Inflammatory macrophage treated with lipopolysaccharide for 1 hour (primary cell): ENCODE results near the gene INO80E.
"Not testable (repeated sequence)": the region's sequence is repeated elsewhere in the genome, so short reads cannot be mapped to it uniquely, and the experiment has no call there.

Experiments used
- DNase-seq, 2 donors: peaks; one replicate each; pipeline ENCODE4 v3.0.0-alpha.2; 2020 to 2022

Gene INO80E

DNA sequence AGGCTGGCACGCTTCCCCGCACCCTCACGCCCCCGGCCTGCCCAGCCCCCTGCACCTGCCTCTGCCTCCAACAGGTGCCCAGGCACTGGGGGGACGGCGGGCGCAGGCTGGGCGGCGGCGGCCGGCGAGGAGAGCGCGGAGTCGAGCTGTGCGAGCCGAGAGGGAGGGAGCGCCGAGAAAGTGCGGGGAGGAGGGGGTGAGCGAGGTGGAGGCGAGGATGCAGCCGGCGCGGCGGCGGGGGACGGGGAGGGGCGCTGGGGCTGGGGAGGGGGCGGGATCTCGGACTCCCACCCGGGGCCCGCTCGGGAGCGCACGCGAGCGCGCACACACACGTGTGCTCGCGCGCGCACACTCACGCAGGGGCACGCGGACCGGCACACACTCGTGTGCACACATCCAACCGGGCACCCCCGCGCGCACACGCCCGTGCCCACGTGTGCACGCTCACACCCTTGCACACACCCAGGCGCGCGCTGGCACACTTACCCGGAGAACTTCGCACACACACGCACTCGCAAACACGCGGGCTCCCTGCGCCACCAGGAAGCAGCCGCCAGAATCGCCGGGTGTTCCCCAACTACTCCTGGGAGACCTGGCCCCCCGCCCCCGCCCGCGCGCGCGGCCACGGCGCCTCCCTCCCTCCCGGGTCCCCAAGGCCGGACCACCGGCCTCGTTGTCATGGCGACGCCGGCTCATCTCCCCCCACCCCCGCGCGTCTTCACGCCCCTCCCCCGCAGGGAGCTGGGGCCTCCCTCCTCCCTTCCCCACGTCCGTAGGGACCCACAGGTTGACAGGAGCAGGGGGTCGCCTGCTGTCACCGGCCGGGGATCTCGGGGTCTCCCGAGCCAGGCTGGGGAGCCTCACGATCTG is 15.0 kb downstream of the INO80E start, which contains the start of gene DOC2A:
Gene DOC2A (minus strand): TSS at position 184 of the 870 bp plus-strand sequence. CDS start 805 bp downstream, outside the sequence.
- no peak for DNase-seq

DNA sequence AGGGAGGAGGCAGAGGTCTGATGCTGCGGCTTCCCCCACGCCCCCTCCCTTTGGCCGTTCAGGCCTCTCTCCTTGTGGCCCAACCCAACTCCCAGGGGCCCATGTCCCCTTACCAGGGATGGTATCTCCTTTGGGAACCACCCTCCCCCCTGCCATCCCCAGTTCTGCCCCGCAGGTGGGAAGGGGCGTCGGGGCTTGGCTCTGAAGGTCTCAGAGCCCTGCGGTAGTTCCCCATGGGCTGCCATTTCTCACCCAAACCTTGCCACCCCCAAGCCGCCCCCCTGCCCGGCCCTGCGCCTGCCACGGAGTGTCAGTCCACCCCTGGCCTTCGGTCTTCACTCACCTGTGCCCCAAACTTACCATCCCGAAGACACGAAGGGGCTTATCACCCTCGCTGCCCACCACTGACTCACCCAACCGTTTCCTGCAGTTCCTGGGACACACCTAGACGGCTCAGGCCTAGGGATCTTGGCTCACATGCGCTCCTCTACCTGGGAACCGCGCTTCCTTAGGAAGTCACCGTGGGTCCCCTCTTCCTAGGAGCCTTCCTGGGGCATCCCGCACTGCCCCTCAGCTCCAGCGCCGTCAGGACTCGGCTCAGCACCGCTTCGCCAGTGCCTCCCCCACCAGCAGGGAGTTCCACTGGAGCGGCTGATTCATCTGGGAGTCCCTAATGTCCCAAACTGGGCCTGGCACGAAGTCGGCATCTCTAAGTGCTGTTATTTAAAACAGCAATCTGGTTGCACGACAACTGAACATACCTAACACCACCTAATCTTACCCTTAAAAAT is 15.9 kb downstream of the INO80E start:
- no peak for DNase-seq

- DNase-seq, result not testable (repeated sequence)
Observed at GRCh38 chr16:30012598-30012997, 16.6 kb downstream of the INO80E start.

GRCh38 chr16:30015450-30015849 is 19.4 kb downstream of the INO80E start:
- DNase-seq, result not testable (repeated sequence)

- no peak for DNase-seq
Observed at GRCh38 chr16:30016555-30017276, 20.7 kb downstream of the INO80E start.

DNA sequence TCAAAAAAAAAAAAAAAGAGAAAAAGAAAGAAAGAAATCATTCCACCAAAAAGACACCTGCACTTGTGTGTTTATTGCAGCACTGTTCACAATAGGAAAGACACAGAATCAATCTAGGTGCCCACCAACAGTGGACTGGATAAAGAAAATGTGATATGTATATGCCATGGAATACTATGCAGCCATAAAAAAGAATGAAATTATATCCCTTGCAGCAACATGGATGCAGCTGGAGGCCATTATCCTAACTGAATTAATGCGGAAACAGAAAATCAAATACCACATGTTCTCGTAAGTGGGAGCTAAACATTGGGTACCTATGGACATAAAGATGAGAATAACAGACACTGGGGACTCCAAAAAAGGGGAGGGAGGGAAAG is 21.2 kb downstream of the INO80E start:
- no peak for DNase-seq

- DNase-seq, result not testable (repeated sequence)
Observed at GRCh38 chr16:30017937-30018336, 21.9 kb downstream of the INO80E start.

DNA sequence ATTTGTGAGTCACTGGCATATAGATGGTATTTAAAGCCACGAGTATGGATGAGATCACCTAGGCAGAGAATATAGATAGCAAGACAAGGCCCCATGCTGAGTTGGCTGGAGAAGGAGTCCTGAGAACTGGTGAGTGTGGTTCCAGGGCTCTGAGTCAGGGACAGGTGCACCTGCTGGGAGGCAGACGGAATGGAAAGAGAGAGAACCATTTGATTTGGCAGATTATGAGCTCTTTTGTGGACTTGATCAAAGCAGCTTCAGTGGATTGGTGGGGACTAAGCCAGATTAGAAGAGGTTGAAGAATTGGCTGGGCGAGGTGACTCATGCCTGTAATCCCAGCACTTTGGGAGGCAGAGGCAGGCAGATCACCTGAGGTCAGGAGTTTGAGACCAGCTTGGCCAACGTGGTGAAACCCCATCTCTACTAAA is 22.7 kb downstream of the INO80E start:
- DNase-seq, result no peak

GRCh38 chr16:30022887-30023286 is 26.8 kb downstream of the INO80E start, which contains the start of gene C16orf92:
TSS of gene C16orf92 (plus strand) at chr16:30023198. CDS start at chr16:30023341, 143 bp downstream.
- DNase-seq, result no peak

- no peak for DNase-seq
Observed at GRCh38 chr16:30023586-30023985, 27.5 kb downstream of the INO80E start.

DNA sequence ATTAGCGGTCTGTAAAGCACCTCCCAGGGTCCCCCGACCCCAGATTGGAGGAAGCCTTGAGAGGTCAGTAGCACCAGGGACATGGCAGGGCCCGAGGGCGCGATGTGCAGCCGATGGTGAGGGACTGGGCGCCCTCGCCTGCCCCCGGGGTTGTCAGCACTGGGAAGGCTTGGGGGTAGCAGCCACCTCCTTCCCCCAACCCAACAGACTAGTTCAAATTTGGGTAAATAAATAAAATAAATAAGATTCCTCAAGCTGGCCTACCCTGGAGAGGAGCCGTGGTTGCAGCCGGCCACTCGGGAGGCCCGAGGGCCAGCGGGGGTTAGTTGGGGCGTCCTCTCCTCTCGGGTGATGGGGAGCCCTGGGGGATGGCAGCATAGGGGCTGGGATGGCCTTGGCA is 28.4 kb downstream of the INO80E start:
- DNase-seq, result no peak

- no peak for DNase-seq
Observed at GRCh38 chr16:30025156-30025555, 29.1 kb downstream of the INO80E start.

- DNase-seq, result no peak
Observed at GRCh38 chr16:30025574-30025973, 29.5 kb downstream of the INO80E start.

- DNase-seq, result no peak
Observed at GRCh38 chr16:30026449-30026848, 30.4 kb downstream of the INO80E start.

GRCh38 chr16:30027588-30028437 is 31.8 kb downstream of the INO80E start:
- no peak for DNase-seq

GRCh38 chr16:30028438-30029076 is 32.5 kb downstream of the INO80E start:
- no peak for DNase-seq

DNA sequence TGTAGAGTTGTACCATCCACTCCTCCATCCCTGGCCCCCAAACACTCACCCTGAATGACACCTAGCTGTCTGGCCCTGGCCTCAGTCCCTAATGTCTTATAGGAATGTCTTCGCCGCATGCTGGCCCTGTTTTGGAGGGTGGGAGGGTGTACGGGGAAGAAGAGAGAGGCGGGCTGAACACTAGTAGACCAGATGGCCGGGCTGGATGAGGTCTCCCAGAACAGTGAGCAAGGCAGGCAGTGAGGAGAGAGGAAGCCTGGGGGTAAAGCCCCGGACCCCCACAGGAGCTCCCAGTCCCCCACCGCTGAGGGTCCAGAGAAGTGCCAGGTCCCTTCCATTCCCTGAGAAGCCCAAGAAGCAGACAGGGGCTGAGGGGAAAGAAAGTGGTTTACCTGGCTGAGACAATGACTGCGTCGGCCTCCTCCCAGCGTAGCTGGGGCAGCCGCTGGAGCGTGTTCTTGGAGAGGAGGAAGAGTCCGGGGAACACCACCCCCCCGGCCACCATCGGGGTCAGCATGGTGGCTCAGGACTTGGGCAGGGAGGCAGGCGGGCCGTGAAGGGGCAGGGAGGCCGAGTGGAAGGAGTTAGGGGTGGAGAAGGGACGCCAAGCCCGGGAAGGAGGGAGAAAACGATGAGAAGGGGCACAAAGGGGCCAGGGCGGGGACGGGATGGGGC is 34.1 kb downstream of the INO80E start:
- DNase-seq, result no peak

- no peak for DNase-seq
Observed at GRCh38 chr16:30030841-30031413, 34.9 kb downstream of the INO80E start, which contains the start of gene TLCD3B. TSS of gene TLCD3B (minus strand) at chr16:30031271. CDS start at chr16:30030527, 744 bp downstream.

DNA sequence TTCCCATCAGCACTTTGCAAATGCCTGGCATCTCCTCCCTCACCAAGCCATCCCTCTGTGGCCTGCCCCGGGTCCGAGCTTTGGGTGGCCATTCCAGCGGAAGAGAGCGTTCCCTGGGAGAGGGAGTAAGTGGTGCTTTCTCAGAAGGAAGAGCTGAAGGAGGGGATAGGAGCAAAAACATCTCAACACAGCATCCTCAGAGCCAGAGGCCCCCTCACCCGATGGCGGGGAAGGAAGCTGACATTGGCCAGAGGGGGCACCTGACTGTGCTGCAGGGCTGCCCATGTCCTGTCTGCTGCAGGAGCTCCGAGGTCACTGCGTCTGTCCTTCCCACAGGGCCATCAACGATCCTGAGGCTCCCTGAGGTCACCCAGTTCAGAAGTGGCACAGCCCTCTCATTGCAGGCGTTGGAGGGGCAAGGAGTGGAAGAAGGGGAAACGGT is 35.5 kb downstream of the INO80E start:
- no peak for DNase-seq
